Tibial nerve (tissue), 4 donors: ENCODE measurements around the gene PTPRO.

ENCODE experiments used
- CTCF ChIP-seq, 5 experiments: fragments of 200-600 bp in 3 of 5; fragments of 450-650 bp in 2 of 5; sonication (generic) in 3 of 5; IDR thresholded peaks; one replicate each; pipeline ENCODE4 v1.5.1; 2016 to 2019; ENCODE audit warnings: antibody characterized with exemption in 5 of 5, mild to moderate bottlenecking in 3 of 5, moderate library complexity in 2 of 5
- EP300 ChIP-seq, 2 donors: sonication (generic); formaldehyde crosslinking; IDR thresholded peaks; one replicate each; pipeline ENCODE4 v1.6.1; 2017; ENCODE audit warnings: antibody characterized with exemption in 2 of 2, mild to moderate bottlenecking in 1 of 2
- POLR2A ChIP-seq, 2 donors: fragments of 450-650 bp; IDR thresholded peaks; one replicate each; pipeline ENCODE4 v1.6.1; 2017; ENCODE audit warnings: antibody characterized with exemption in 2 of 2, mild to moderate bottlenecking in 2 of 2, moderate library complexity in 2 of 2

GRCh38 chr12:15540469-15540872 is 218.2 kb downstream of the PTPRO start:
- no peak for TF ChIP-seq CTCF (IDR thresholded peaks at IDR 0.05)
- TF ChIP-seq EP300 (IDR thresholded peaks at IDR 0.05), result no peak
- TF ChIP-seq POLR2A (IDR thresholded peaks at IDR 0.05), result no peak
